Measurements from ENCODE around the gene RDH5. TPM values are rescaled to one million over a fixed set of nuclear protein-coding genes. Genes with fewer than 3 reads are reported as not detected.

RDH5 gene
- total RNA-seq, 1 experiment from 2014 or later = 5.1 TPM

DNA sequence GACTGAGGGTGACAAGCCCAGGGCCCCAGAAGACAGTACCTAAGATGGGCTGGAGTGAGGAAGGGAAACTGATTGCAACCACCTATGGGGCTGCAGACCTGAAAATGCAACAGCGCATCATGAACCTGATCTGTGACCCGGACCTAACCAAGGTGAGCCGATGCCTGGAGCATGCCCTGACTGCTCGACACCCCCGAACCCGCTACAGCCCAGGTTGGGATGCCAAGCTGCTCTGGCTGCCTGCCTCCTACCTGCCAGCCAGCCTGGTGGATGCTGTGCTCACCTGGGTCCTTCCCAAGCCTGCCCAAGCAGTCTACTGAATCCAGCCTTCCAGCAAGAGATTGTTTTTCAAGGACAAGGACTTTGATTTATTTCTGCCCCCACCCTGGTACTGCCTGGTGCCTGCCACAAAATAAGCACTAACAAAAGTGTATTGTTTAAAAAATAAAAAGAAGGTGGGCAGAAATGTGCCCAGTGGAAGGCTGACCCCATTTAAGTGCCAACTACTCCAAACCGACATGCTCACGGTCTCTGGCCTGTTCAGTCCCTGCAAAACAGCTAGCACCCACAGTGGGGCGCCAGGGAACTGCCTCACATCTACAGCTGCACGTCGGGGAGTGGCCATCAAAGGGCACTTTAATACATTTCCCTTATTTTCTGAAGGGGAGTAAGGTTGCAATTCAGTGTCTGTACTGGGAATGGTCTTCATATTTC lies 4.2 kb downstream of the RDH5 start:
- no TSS peak for BruUV-seq (replicated peaks)
- ChIA-PET CTCF (interaction anchor here (1.4 kb wide), 1 partner anchor 14 kb away, joined by 21 read pairs; no protein-coding TSS in a partner anchor), POLR2A (ENCODE audit: unreplicated experiment) (interaction anchor here (0.5 kb wide), 1 partner anchor 19 kb away, joined by 8 read pairs; no protein-coding TSS in a partner anchor)
- Histone ChIP-seq H3K27me3 (ENCODE audit: low read length) (no peaks in the 10 kb centered on the region), H3K9me2 (replicated peaks; ENCODE audit: low read length) (no peaks in the 10 kb centered on the region), H3K36me3 (ENCODE audit: low read depth, low read length) (peaks cover 27% of the 10 kb centered on the region), H3K9me3 (ENCODE audit: low read length) (no peaks in the 10 kb centered on the region), H2AFZ (ENCODE audit: low read length) (no peak overlapping the region), H3K4me1 (ENCODE audit: insufficient read depth, low read length) (peaks cover 45% of the 10 kb centered on the region), H3K4me2 (ENCODE audit: low read length) (no peak overlapping the region), H4K20me1 (ENCODE audit: low read length) (peaks cover 8% of the 10 kb centered on the region), H3K9ac (ENCODE audit: low read length) (no peak overlapping the region), H3K79me2 (ENCODE audit: low read length) (peaks cover 25% of the 10 kb centered on the region), H3K27ac (ENCODE audit: low read length) (no peak overlapping the region), H3F3A (ENCODE audit: low read length, unreplicated experiment) (no peaks in the 10 kb centered on the region), H3K4me3 (ENCODE audit: low read length) (no peak overlapping the region)
- TF ChIP-seq EZH2phosphoT487 (IDR thresholded peaks at IDR 0.05; ENCODE audit: borderline replicate concordance, low read length) = no peak
- TF ChIP-seq, protein P1, sequence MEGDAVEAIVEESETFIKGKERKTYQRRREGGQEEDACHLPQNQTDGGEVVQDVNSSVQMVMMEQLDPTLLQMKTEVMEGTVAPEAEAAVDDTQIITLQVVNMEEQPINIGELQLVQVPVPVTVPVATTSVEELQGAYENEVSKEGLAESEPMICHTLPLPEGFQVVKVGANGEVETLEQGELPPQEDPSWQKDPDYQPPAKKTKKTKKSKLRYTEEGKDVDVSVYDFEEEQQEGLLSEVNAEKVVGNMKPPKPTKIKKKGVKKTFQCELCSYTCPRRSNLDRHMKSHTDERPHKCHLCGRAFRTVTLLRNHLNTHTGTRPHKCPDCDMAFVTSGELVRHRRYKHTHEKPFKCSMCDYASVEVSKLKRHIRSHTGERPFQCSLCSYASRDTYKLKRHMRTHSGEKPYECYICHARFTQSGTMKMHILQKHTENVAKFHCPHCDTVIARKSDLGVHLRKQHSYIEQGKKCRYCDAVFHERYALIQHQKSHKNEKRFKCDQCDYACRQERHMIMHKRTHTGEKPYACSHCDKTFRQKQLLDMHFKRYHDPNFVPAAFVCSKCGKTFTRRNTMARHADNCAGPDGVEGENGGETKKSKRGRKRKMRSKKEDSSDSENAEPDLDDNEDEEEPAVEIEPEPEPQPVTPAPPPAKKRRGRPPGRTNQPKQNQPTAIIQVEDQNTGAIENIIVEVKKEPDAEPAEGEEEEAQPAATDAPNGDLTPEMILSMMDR (conservative IDR thresholded peaks at IDR 0.05; ENCODE audit: low read depth, low read length) = peak; percentile 78
- intact Hi-C loops (cut with micrococcal nuclease) = no loop called here
- ATAC-seq = no peak
- peak; percentile 64 for DNase-seq

DNA sequence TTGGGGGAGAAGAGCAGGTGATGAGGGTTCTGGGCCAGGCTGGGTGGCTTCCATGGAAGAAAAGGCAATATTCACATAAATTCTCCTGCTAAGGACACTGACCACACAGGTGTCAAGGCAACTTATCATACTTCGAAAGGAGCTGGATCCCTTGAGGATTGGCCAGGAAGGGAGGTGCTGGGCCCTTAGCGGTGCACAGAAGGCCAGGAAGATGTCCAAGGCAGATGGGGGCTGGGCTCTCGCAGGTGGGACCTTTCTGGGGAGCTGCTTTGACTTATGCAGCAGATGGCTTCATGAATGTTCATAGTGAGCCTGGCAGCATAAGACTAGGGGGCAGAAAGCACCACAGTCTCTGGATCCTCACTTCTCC lies 4.7 kb downstream of the RDH5 start:
- Histone ChIP-seq H3K79me2 (ENCODE audit: low read length) (peaks cover 26% of the 10 kb centered on the region), H3F3A (ENCODE audit: low read length, unreplicated experiment) (no peaks in the 10 kb centered on the region), H3K4me3 (ENCODE audit: low read length) (no peak overlapping the region), H4K20me1 (ENCODE audit: low read length) (peaks cover 8% of the 10 kb centered on the region), H3K27ac (ENCODE audit: low read length) (no peak overlapping the region), H3K36me3 (ENCODE audit: low read depth, low read length) (peaks cover 27% of the 10 kb centered on the region), H2AFZ (ENCODE audit: low read length) (no peak overlapping the region), H3K4me2 (ENCODE audit: low read length) (no peak overlapping the region), H3K9ac (ENCODE audit: low read length) (no peak overlapping the region), H3K9me2 (replicated peaks; ENCODE audit: low read length) (no peaks in the 10 kb centered on the region), H3K4me1 (ENCODE audit: insufficient read depth, low read length) (peaks cover 43% of the 10 kb centered on the region), H3K27me3 (ENCODE audit: low read length) (no peaks in the 10 kb centered on the region), H3K9me3 (ENCODE audit: low read length) (no peaks in the 10 kb centered on the region)
- ChIA-PET POLR2A (ENCODE audit: unreplicated experiment) (interaction anchor here (0.5 kb wide), 1 partner anchor 20 kb away, joined by 8 read pairs; no protein-coding TSS in a partner anchor), CTCF (interaction anchor here (1.4 kb wide), 1 partner anchor 13 kb away, joined by 21 read pairs; no protein-coding TSS in a partner anchor)
- DNase-seq (no peak), ATAC-seq (no peak)
- BruUV-seq (replicated peaks) = no TSS peak
- no peak for TF ChIP-seq EZH2phosphoT487 (IDR thresholded peaks at IDR 0.05; ENCODE audit: borderline replicate concordance, low read length)
- TF ChIP-seq, protein P1 (conservative IDR thresholded peaks at IDR 0.05; ENCODE audit: low read depth, low read length) = no peak
- no peak for TF ChIP-seq EZH2 (IDR thresholded peaks at IDR 0.05; ENCODE audit: low read length, unreplicated experiment)
- intact Hi-C loops (cut with micrococcal nuclease) = no loop called here

DNA sequence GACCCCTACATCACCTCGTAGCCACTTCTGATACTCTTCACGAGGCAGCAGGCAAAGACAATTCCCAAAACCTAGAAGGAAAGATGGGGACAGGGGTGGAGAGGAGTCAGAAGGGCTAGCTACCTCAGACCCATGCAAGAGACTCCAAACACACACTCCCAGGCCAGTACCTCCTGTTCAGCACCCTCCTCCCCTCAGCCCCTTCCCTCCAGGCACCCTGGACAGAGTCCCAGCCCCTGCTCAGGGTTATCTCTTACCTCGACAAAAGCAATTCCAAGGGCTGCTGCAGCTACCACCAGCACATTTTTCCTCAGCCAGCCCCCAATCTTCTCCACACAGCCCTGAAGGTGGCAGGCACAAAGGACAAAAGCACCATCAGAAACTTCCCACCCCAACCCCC lies 5.4 kb downstream of the RDH5 start:
- Histone ChIP-seq H3K9me2 (replicated peaks; ENCODE audit: low read length) (no peaks in the 10 kb centered on the region), H3K27ac (ENCODE audit: low read length) (no peak overlapping the region), H3K9ac (ENCODE audit: low read length) (no peak overlapping the region), H3K4me3 (ENCODE audit: low read length) (no peak overlapping the region), H3K79me2 (ENCODE audit: low read length) (peaks cover 32% of the 10 kb centered on the region), H2AFZ (ENCODE audit: low read length) (no peak overlapping the region), H3K27me3 (ENCODE audit: low read length) (no peaks in the 10 kb centered on the region), H4K20me1 (ENCODE audit: low read length) (peaks cover 8% of the 10 kb centered on the region), H3K9me3 (ENCODE audit: low read length) (no peaks in the 10 kb centered on the region), H3F3A (ENCODE audit: low read length, unreplicated experiment) (no peaks in the 10 kb centered on the region), H3K4me2 (ENCODE audit: low read length) (no peak overlapping the region), H3K4me1 (ENCODE audit: insufficient read depth, low read length) (peaks cover 43% of the 10 kb centered on the region), H3K36me3 (ENCODE audit: low read depth, low read length) (peaks cover 27% of the 10 kb centered on the region)
- DNase-seq = no peak
- no peak for ATAC-seq
- ChIA-PET POLR2A (ENCODE audit: unreplicated experiment) (no interaction called here), CTCF (interaction anchor here (1.4 kb wide), 1 partner anchor 12 kb away, joined by 21 read pairs; no protein-coding TSS in a partner anchor)
- no TSS peak for BruUV-seq (replicated peaks)
- intact Hi-C loops (cut with micrococcal nuclease) = no loop called here
- no peak for TF ChIP-seq EZH2 (IDR thresholded peaks at IDR 0.05; ENCODE audit: low read length, unreplicated experiment)
- TF ChIP-seq, protein P1 (conservative IDR thresholded peaks at IDR 0.05; ENCODE audit: low read depth, low read length) = no peak
- no peak for TF ChIP-seq EZH2phosphoT487 (IDR thresholded peaks at IDR 0.05; ENCODE audit: borderline replicate concordance, low read length)

Data from PC-3 (cell line).